Epithelial cell of esophagus (primary cell): ENCODE measurements around the gene OCEL1.

Experiments
- DNase-seq: peaks from one replicate; pipeline ENCODE4 v3.0.0; 2010; ENCODE audit warnings: low read depth
- H3K4me3 ChIP-seq: 2 replicates; pipeline ENCODE4 v1.5.1; 2011; ENCODE audit warnings: mild to moderate bottlenecking, low read length, control low read depth
- CTCF ChIP-seq: IDR thresholded peaks from 2 replicates; pipeline ENCODE4 v1.5.1; 2011; ENCODE audit warnings: low read depth, mild to moderate bottlenecking, low read length, control low read depth, inconsistent platforms; ENCODE audit not compliant: insufficient read depth; ENCODE audit errors: missing control alignments

The OCEL1 gene

GRCh38 chr19:17200408-17201079 lies 25.5 kb upstream of the OCEL1 start:
- no peak for TF ChIP-seq CTCF
- no peak overlapping the region for H3K4me3 ChIP-seq
- DNase-seq: no peak

DNA sequence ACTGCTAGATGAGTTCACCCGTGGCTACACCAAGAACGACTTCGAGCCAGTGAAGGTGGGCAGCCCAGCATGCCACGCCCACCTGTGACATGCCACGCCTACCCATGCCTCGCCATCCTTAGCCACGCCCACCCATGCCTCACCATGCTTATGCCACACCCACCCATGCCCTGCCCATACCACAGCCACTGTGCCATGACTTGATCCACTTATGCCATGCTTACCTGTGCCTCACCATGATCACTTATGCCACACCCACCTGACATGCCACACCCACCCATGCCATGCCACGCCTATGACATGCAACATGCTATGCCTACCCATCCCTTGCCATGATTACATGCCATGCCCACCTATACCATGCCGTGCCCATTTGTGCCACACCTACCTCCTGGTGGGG lies 23.8 kb upstream of the OCEL1 start:
- no peak overlapping the region for H3K4me3 ChIP-seq
- DNase-seq: peak; percentile 65
- no peak for TF ChIP-seq CTCF

GRCh38 chr19:17202713-17203112 lies 23.3 kb upstream of the OCEL1 start:
- no peak overlapping the region for H3K4me3 ChIP-seq
- DNase-seq: no peak
- no peak for TF ChIP-seq CTCF

DNA sequence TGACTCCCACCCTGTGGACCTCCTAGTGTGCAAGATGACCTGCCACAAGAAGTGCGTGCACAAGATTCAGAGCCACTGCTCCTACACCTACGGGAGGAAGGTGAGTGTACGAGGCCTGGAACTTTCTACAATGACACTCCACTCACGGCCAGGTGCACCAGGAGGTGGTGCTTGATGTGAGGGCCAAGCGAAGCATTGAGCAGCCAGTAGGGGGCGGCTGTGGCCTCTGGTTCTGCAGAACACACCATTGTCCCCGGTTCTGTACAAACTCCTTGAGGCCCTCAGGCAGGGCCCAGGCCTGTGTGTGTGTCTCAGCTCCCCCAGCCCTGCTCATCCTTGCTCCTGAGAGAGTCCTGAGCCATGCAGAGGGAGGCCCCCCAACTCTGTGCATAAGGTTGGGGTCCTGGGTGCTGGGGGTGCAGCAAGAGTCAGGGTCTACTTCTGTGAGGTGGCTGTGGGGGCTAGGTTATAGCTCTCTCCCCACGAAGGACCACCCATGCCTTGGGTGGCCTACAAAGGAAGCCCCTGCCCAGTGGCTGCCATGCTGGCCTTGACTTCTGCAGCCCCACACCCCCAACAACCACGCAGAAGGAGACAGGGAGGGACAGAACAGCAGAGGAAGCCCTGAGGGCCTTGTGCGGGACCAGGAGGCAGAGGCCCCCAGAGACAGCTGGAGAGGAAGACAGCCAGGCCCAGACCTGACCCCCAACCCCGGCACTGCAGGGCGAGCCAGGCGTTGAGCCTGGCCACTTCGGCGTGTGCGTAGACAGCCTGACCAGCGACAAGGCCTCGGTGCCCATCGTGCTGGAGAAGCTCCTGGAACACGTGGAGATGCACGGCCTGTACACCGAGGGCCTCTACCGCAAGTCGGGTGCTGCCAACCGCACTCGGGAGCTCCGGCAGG lies 20.5 kb upstream of the OCEL1 start:
- TF ChIP-seq CTCF: peak; percentile 72
- H3K4me3 ChIP-seq: no peak overlapping the region
- DNase-seq: peak; percentile 76

DNA sequence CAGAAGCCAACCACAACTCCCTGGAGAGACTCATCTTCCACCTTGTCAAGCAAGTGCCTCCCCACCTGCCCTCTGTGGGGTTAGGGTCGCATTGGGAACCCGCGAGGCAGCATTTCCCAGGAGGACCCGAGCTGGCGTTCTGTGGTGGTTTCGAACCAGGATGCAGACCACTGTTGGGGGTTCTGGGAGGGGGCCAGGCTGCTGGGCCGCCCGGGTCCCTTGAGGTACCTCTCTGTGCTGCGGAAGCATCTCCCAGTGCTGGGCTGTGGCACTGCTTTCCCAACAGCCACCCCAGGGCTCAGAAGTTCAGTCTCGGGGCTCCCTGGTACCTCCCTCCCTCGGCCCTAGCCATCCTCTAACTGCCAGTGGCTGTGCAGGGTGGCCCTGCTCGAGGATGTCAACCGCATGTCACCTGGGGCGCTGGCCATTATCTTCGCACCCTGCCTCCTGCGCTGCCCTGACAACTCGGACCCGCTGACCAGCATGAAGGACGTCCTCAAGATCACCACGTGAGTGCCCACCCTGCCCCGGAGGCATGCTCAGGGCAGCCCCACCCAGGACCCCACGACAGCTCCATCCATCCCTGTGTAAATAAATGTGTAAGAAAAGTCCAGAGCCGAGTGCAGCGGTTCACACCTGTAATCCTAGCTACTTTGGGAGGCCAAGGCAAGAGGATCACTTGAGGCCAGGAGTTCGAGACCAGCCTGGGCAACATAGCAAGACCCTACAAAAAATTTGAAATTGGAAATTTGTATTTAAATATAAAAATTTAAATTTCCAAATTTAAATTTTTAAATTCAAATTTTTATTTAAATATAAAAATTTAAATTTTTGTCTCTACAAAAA lies 19.1 kb upstream of the OCEL1 start:
- H3K4me3 ChIP-seq: no peak overlapping the region
- no peak for DNase-seq
- TF ChIP-seq CTCF: no peak

GRCh38 chr19:17209126-17210036 lies 16.6 kb upstream of the OCEL1 start:
- no peak for TF ChIP-seq CTCF
- no peak overlapping the region for H3K4me3 ChIP-seq
- peak; percentile 38 for DNase-seq
